GM18499 (cell line): ENCODE data around the gene CSKMT.

Source experiments
- ATAC-seq: cut with Tn5 transposase; IDR thresholded peaks from one replicate; pipeline ENCODE4 v1.9.1; 2021; ENCODE audit warnings: moderate number of reproducible peaks; ENCODE audit not compliant: insufficient read depth, unreplicated experiment

CSKMT gene

GRCh38 chr11:62713343-62713742, 48.2 kb downstream of the CSKMT start:
- no peak for ATAC-seq

DNA sequence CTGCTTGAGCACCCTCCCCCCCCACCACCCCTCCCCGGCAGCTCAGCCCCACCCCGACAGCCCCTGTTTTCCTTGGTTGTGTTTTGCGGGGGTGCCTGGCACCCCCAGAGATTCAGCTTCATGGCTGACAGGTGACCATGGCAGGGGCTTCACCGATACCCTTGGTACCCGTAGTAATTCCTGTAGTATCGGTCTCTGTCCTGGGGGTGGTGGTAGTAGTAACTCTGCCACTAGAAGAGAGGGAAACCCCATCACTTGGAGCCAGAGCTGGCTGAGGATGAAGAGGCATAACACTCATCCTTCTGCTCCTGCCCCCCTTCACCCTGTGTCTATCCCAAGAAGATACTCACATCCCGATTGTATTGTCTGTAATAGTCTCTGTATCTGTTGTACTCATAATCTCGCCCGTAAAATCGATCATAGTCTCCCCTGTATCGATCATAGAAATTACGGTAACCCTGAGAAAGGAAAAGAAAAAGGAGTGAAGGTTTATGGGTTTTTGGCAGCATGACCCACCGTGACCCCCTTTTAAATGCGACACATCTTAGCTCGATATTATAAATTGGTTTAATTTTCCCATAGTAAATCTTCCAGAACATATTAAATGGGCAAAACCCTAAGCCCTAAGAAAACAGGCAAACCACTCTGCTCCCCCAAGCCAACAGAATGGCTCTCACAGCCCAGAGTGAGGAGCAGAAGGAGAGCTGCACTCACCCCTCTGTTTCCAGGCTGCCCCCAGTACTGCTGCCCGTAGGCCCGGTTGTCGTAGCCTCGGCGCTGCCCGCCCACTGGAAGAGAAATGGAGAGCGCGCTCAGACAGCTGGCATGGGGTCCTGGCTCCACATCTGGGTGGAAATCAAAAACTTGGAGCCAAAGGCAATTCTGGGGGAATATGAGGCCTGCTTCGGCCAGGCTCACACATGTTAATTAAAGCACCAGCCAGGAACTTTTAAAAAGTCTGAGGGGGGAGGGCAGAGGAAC, 50.3 kb downstream of the CSKMT start:
- no peak for ATAC-seq

DNA sequence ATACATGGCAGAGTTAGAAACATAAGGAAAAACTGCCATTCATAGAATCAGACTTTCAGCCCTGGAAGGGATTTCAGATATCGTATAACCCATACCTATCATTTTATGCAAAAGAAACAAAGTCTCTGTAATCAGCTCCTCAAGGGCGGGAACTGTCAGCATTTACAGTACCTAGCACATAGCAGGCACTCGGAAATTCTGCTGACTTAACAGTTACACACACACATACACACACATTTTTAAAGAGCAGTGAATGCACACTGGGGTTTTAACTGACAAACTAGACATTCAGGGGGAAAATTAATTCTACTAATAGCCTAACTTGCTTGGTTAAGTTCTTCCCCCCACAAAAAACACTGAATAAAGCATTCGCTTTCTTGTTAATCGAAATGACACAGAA, 51.1 kb downstream of the CSKMT start:
- ATAC-seq, result no peak

GRCh38 chr11:62716816-62717215, 51.7 kb downstream of the CSKMT start:
- ATAC-seq, result no peak
